SK-N-SH treated with all-trans-retinoic acid at 6 μM for 48 hours (cell line): ENCODE results near the gene ADH1B.

ENCODE experiments used
- ATAC-seq: fragments of 200-7000 bp; cut with Tn5 transposase; 3 replicates; pipeline ENCODE4 v1.9.1; 2020; ENCODE audit warnings: mild to moderate bottlenecking, moderate library complexity
- ARNTL ChIP-seq: fragments of 450-650 bp; formaldehyde crosslinking; IDR thresholded peaks from 2 replicates; pipeline ENCODE4 v1.5.0; 2020; ENCODE audit warnings: low read depth, mild to moderate bottlenecking, moderate library complexity, borderline replicate concordance
- BACH2 ChIP-seq: fragments of 250-450 bp; sonication (Bioruptor Pico); IDR thresholded peaks from 2 replicates; pipeline ENCODE4 v1.9.0; 2021; ENCODE audit warnings: mild to moderate bottlenecking, borderline replicate concordance
- CREB5 ChIP-seq: fragments of 250-450 bp; sonication (Bioruptor Pico); IDR thresholded peaks from 2 replicates; pipeline ENCODE4 v1.5.1; 2020; ENCODE audit warnings: low read depth, mild to moderate bottlenecking, moderate library complexity
- CSRNP3 ChIP-seq: fragments of 250-450 bp; sonication (Bioruptor Pico); IDR thresholded peaks from 2 replicates; pipeline ENCODE4 v1.5.1; 2021; ENCODE audit warnings: mild to moderate bottlenecking, moderate library complexity
- ESRRG ChIP-seq: fragments of 250-450 bp; sonication (Bioruptor Pico); IDR thresholded peaks from 2 replicates; pipeline ENCODE4 v1.6.1; 2021; ENCODE audit warnings: mild to moderate bottlenecking
- GLIS3 ChIP-seq: fragments of 250-450 bp; sonication (Bioruptor Pico); IDR thresholded peaks from 2 replicates; pipeline ENCODE4 v1.5.0; 2020; ENCODE audit warnings: mild to moderate bottlenecking, moderate library complexity
- ISL1 ChIP-seq: fragments of 250-450 bp; sonication (Bioruptor Pico); IDR thresholded peaks from 2 replicates; pipeline ENCODE4 v2.1.2; 2022; ENCODE audit warnings: mild to moderate bottlenecking, moderate library complexity
- OSR1 ChIP-seq: fragments of 250-450 bp; sonication (Bioruptor Pico); IDR thresholded peaks from 2 replicates; pipeline ENCODE4 v1.8.0; 2022; ENCODE audit warnings: moderate library complexity, mild to moderate bottlenecking, inconsistent platforms
- PATZ1 ChIP-seq: fragments of 250-450 bp; sonication (Bioruptor Pico); IDR thresholded peaks from 2 replicates; pipeline ENCODE4 v1.8.0; 2020; ENCODE audit warnings: mild to moderate bottlenecking, moderate library complexity, borderline replicate concordance
- POU6F1 ChIP-seq: fragments of 250-450 bp; sonication (Bioruptor Pico); IDR thresholded peaks from 2 replicates; pipeline ENCODE4 v1.8.0; 2021; ENCODE audit warnings: low read depth, mild to moderate bottlenecking, moderate library complexity, borderline replicate concordance
- PPARA ChIP-seq: fragments of 250-450 bp; sonication (Bioruptor Pico); IDR thresholded peaks from 2 replicates; pipeline ENCODE4 v1.5.0; 2020; ENCODE audit warnings: mild to moderate bottlenecking, borderline replicate concordance
- RARB ChIP-seq: fragments of 250-450 bp; sonication (Bioruptor Pico); IDR thresholded peaks from 2 replicates; pipeline ENCODE4 v1.8.0; 2021; ENCODE audit warnings: mild to moderate bottlenecking, moderate library complexity
- SNAI2 ChIP-seq: fragments of 250-450 bp; sonication (Bioruptor Pico); IDR thresholded peaks from 2 replicates; pipeline ENCODE4 v1.5.0; 2020; ENCODE audit warnings: mild to moderate bottlenecking, moderate library complexity
- TCF4 ChIP-seq: fragments of 250-450 bp; sonication (Bioruptor Pico); IDR thresholded peaks from 2 replicates; pipeline ENCODE4 v1.8.0; 2021; ENCODE audit warnings: mild to moderate bottlenecking, moderate library complexity, borderline replicate concordance
- TOX ChIP-seq: fragments of 250-450 bp; sonication (Bioruptor Pico); IDR thresholded peaks from 2 replicates; pipeline ENCODE4 v1.8.0; 2021; ENCODE audit warnings: mild to moderate bottlenecking, moderate library complexity, borderline replicate concordance
- TSHZ2 ChIP-seq: fragments of 250-450 bp; sonication (Bioruptor Pico); IDR thresholded peaks from 2 replicates; pipeline ENCODE4 v1.5.0; 2020; ENCODE audit warnings: mild to moderate bottlenecking, moderate library complexity
- ZC3H10 ChIP-seq: fragments of 250-450 bp; sonication (Bioruptor Pico); IDR thresholded peaks from 2 replicates; pipeline ENCODE4 v1.5.1; 2021; ENCODE audit warnings: mild to moderate bottlenecking, moderate library complexity
- ZNF565 ChIP-seq: fragments of 450-650 bp; formaldehyde crosslinking; conservative IDR thresholded peaks from 2 replicates; pipeline ENCODE4 v1.5.0; 2020; ENCODE audit warnings: low read depth, mild to moderate bottlenecking, moderate library complexity
- ZNF70 ChIP-seq: fragments of 450-650 bp; formaldehyde crosslinking; IDR thresholded peaks from 2 replicates; pipeline ENCODE4 v1.5.0; 2020; ENCODE audit warnings: mild to moderate bottlenecking, moderate library complexity
- ZNF8 ChIP-seq: fragments of 450-650 bp; formaldehyde crosslinking; IDR thresholded peaks from 2 replicates; pipeline ENCODE4 v1.5.0; 2020; ENCODE audit warnings: mild to moderate bottlenecking, moderate library complexity

ADH1B gene

GRCh38 chr4:99300934-99301333 lies 20.3 kb downstream of the ADH1B start:
- no peak for TF ChIP-seq CREB5 (CRISPR knock-in tag)
- TF ChIP-seq SNAI2: no peak
- TF ChIP-seq PPARA (CRISPR knock-in tag): no peak
- TF ChIP-seq ARNTL (CRISPR knock-in tag): no peak
- no peak for TF ChIP-seq OSR1 (CRISPR knock-in tag)
- no peak for TF ChIP-seq ISL1
- TF ChIP-seq TCF4: no peak
- no peak for TF ChIP-seq ZNF8
- TF ChIP-seq CSRNP3 (CRISPR knock-in tag): no peak
- TF ChIP-seq ESRRG (CRISPR knock-in tag): no peak
- no peak for TF ChIP-seq POU6F1
- TF ChIP-seq ZNF70 (CRISPR knock-in tag): no peak
- no peak for TF ChIP-seq TOX (CRISPR knock-in tag)
- no peak for TF ChIP-seq ZC3H10 (CRISPR knock-in tag)
- no peak for TF ChIP-seq TSHZ2 (CRISPR knock-in tag)
- TF ChIP-seq RARB: no peak
- no peak for TF ChIP-seq PATZ1 (CRISPR knock-in tag)
- TF ChIP-seq ZNF565 (CRISPR knock-in tag): no peak
- ATAC-seq: no peak

GRCh38 chr4:99293357-99293756 lies 27.8 kb downstream of the ADH1B start:
- ATAC-seq: no peak
- no peak for TF ChIP-seq ARNTL (CRISPR knock-in tag)
- TF ChIP-seq BACH2 (CRISPR knock-in tag): no peak
- TF ChIP-seq TCF4: no peak
- no peak for TF ChIP-seq TOX (CRISPR knock-in tag)
- TF ChIP-seq PPARA (CRISPR knock-in tag): no peak
- TF ChIP-seq OSR1 (CRISPR knock-in tag): no peak
- TF ChIP-seq ISL1: no peak
- no peak for TF ChIP-seq RARB
- TF ChIP-seq GLIS3: no peak
- TF ChIP-seq ZC3H10 (CRISPR knock-in tag): no peak

GRCh38 chr4:99290848-99291786 lies 30.1 kb downstream of the ADH1B start, which contains the start of gene ADH1A:
ADH1A (minus strand) TSS chr4:99290985; CDS start chr4:99290914, 71 bp downstream.
- no peak for ATAC-seq
- TF ChIP-seq BACH2 (CRISPR knock-in tag): no peak
- TF ChIP-seq SNAI2: no peak
- TF ChIP-seq ZNF8: no peak
- TF ChIP-seq PATZ1 (CRISPR knock-in tag): no peak
- no peak for TF ChIP-seq ZC3H10 (CRISPR knock-in tag)
- TF ChIP-seq ARNTL (CRISPR knock-in tag): no peak
